Endodermal cell (in vitro differentiated cells): ENCODE results near the gene CFAP57. TPM values are rescaled to one million over a fixed set of nuclear protein-coding genes. Genes with fewer than 3 reads are reported as not detected.

ENCODE experiments used
- DNase-seq: peaks from one replicate; pipeline ENCODE4 v3.0.0-alpha.2; 2017
- H3K27ac ChIP-seq: 2 replicates; pipeline ENCODE4 v1.5.1; 2013; ENCODE audit warnings: mild to moderate bottlenecking, low read depth, low read length, moderate library complexity
- H3K27me3 ChIP-seq: 2 replicates; pipeline ENCODE4 v1.6.1; 2013; ENCODE audit warnings: mild to moderate bottlenecking, low read length, moderate library complexity; ENCODE audit not compliant: insufficient read depth, control insufficient read depth, poor library complexity, severe bottlenecking
- H3K36me3 ChIP-seq: 2 replicates; pipeline ENCODE4 v1.7.0; 2013; ENCODE audit warnings: mild to moderate bottlenecking, low read length, moderate library complexity; ENCODE audit not compliant: control insufficient read depth, insufficient read depth
- H3K4me1 ChIP-seq: one replicate; pipeline ENCODE4 v1.7.0; 2013; ENCODE audit warnings: low read length; ENCODE audit not compliant: control insufficient read depth, insufficient read depth
- H3K4me3 ChIP-seq: 2 replicates; pipeline ENCODE4 v1.5.1; 2013; ENCODE audit warnings: mild to moderate bottlenecking, low read length, moderate library complexity
- H3K9ac ChIP-seq: 2 replicates; pipeline ENCODE4 v1.6.1; 2013; ENCODE audit warnings: mild to moderate bottlenecking, low read length, moderate library complexity; ENCODE audit not compliant: poor library complexity, severe bottlenecking; ENCODE audit errors: extremely low read depth
- H3K9me3 ChIP-seq: 2 replicates; pipeline ENCODE4 v1.6.1; 2013; ENCODE audit warnings: mild to moderate bottlenecking, low read length, moderate library complexity; ENCODE audit not compliant: control insufficient read depth
- H3K27ac Mint-ChIP-seq: 2 replicates; pipeline ENCODE4 v1.8.0; 2020; ENCODE audit warnings: mixed read lengths
- H3K27me3 Mint-ChIP-seq: 2 replicates; pipeline ENCODE4 v1.8.0; 2021; ENCODE audit warnings: mild to moderate bottlenecking, mixed read lengths; ENCODE audit not compliant: insufficient read depth
- H3K36me3 Mint-ChIP-seq: 2 replicates; pipeline ENCODE4 v1.8.0; 2020; ENCODE audit warnings: low read depth, mixed read lengths
- H3K4me1 Mint-ChIP-seq: 2 replicates; pipeline ENCODE4 v1.8.0; 2020; ENCODE audit warnings: mixed read lengths
- H3K4me3 Mint-ChIP-seq: 2 replicates; pipeline ENCODE4 v1.8.0; 2020; ENCODE audit warnings: mild to moderate bottlenecking, moderate library complexity, mixed read lengths
- H3K9me3 Mint-ChIP-seq: 2 replicates; pipeline ENCODE4 v1.8.0; 2020; ENCODE audit warnings: mild to moderate bottlenecking, mixed read lengths
- CTCF ChIP-seq: fragments of 200-600 bp; sonication (generic); conservative IDR thresholded peaks from 2 replicates; pipeline ENCODE4 v1.5.0; 2021; ENCODE audit warnings: antibody characterized with exemption, mild to moderate bottlenecking
- WGBS, 2 experiments: methylation state at CpG; one replicate each; pipeline versions ENCODE4 v1.1.5 to v1.1.7; 2013; ENCODE audit warnings: missing lambda C conversion rate in 2 of 2, mixed read lengths in 1 of 2; ENCODE audit not compliant: insufficient coverage in 1 of 2, insufficient read length in 1 of 2; 5-methylcytosine and 5-hydroxymethylcytosine counted together
- total RNA-seq, 2 donors: library from RNA; stranded (reverse); fragmentation: NEBNext Ultra II Directional in 1 of 2; extraction: Animal tissue kit (Norgen Biotek cat#: 25700) in 1 of 2; gene quantifications; 2 replicates in 1 of 2; 3 replicates in 1 of 2; pipeline ENCODE4 v1.2.1, GENCODE V29; 2021

Gene CFAP57
- total RNA-seq, 2 donors from 2014 or later, result 0.82 to 0.90 TPM

GRCh38 chr1:43280692-43281091 is 108.6 kb downstream of the CFAP57 start:
- H3K4me3 Mint-ChIP-seq, result no peak overlapping the region
- peaks cover 26% of the 10 kb centered on the region for H3K36me3 Mint-ChIP-seq
- no peaks in the 10 kb centered on the region for H3K36me3 ChIP-seq
- H3K27ac ChIP-seq, result no peak overlapping the region
- no peak overlapping the region for H3K4me3 ChIP-seq
- H3K9me3 ChIP-seq, result no peaks in the 10 kb centered on the region
- DNase-seq, result peak; percentile 22
- peaks cover 5% of the 10 kb centered on the region for H3K4me1 ChIP-seq
- H3K27ac Mint-ChIP-seq, result no peak overlapping the region
- H3K27me3 Mint-ChIP-seq, result peaks cover 1% of the 10 kb centered on the region
- no peak for TF ChIP-seq CTCF
- H3K9ac ChIP-seq, result no peak overlapping the region
- 69% methylated on average over 2 of the region's 2 CpGs; no CpG with 5 or more reads in 1 of the 2 experiments for WGBS, 2 experiments
- H3K9me3 Mint-ChIP-seq, result no peaks in the 10 kb centered on the region
- H3K4me1 Mint-ChIP-seq, result peaks cover 31% of the 10 kb centered on the region
- no peaks in the 10 kb centered on the region for H3K27me3 ChIP-seq

GRCh38 chr1:43282220-43283195 is 110.4 kb downstream of the CFAP57 start:
- Histone ChIP-seq H3K9me3 (no peaks in the 10 kb centered on the region), H3K4me3 (no peak overlapping the region), H3K27ac (no peak overlapping the region), H3K27me3 (no peaks in the 10 kb centered on the region), H3K9ac (no peak overlapping the region), H3K36me3 (no peaks in the 10 kb centered on the region), H3K4me1 (peaks cover 7% of the 10 kb centered on the region)
- peak; percentile 38 for DNase-seq
- Mint-ChIP-seq H3K27me3 (no peaks in the 10 kb centered on the region), H3K27ac (peak overlapping the region; percentile 75), H3K4me3 (no peak overlapping the region), H3K36me3 (peaks cover 26% of the 10 kb centered on the region), H3K4me1 (peaks cover 31% of the 10 kb centered on the region), H3K9me3 (no peaks in the 10 kb centered on the region)
- 80 to 88% methylated on average over 12 to 15 of the region's 15 CpGs for WGBS, 2 experiments
- TF ChIP-seq CTCF, result no peak

GRCh38 chr1:43284065-43284464 is 111.9 kb downstream of the CFAP57 start:
- Histone ChIP-seq H3K9me3 (no peaks in the 10 kb centered on the region), H3K4me3 (no peak overlapping the region), H3K36me3 (no peaks in the 10 kb centered on the region), H3K4me1 (peaks cover 7% of the 10 kb centered on the region), H3K9ac (no peak overlapping the region), H3K27me3 (no peaks in the 10 kb centered on the region), H3K27ac (no peak overlapping the region)
- Mint-ChIP-seq H3K9me3 (no peaks in the 10 kb centered on the region), H3K4me3 (peak overlapping the region; percentile 68), H3K36me3 (peaks cover 16% of the 10 kb centered on the region), H3K27me3 (no peaks in the 10 kb centered on the region), H3K27ac (no peak overlapping the region), H3K4me1 (peaks cover 31% of the 10 kb centered on the region)
- WGBS, 2 experiments, result 92 to 100% methylated on average over 2 to 3 of the region's 3 CpGs
- TF ChIP-seq CTCF, result no peak
- peak; percentile 42 for DNase-seq
